Body of pancreas (tissue), 4 donors: ENCODE measurements around the gene PNPLA5.

Source experiments
- CTCF ChIP-seq, 7 experiments: fragments of 450-650 bp in 4 of 7; fragments of 200-600 bp in 3 of 7; sonication (generic) in 3 of 7; IDR thresholded peaks; one replicate each; pipeline ENCODE4 v1.5.1; 2016 to 2019; ENCODE audit warnings: antibody characterized with exemption in 7 of 7
- POLR2A ChIP-seq, 3 donors: fragments of 450-650 bp; IDR thresholded peaks; one replicate each; pipeline ENCODE4 v1.6.1; 2016; ENCODE audit warnings: antibody characterized with exemption in 3 of 3, mild to moderate bottlenecking in 2 of 3

GRCh38 chr22:43928908-43929307, 37.1 kb upstream of the PNPLA5 start:
- TF ChIP-seq CTCF (IDR thresholded peaks at IDR 0.05) (no peak), POLR2A (IDR thresholded peaks at IDR 0.05) (no peak)
